Chondrocyte (in vitro differentiated cells): ENCODE results near the gene SPATA22. TPM values are rescaled to one million over a fixed set of nuclear protein-coding genes. Genes with fewer than 3 reads are reported as not detected.

Experiments
- DNase-seq: peaks from one replicate; pipeline ENCODE4 v3.0.0; 2021; ENCODE audit warnings: mixed read lengths, low spot score
- H3K27ac Mint-ChIP-seq: one replicate; pipeline ENCODE4 v1.8.0; 2021; ENCODE audit warnings: mild to moderate bottlenecking, moderate library complexity, mixed read lengths; ENCODE audit not compliant: unreplicated experiment
- H3K27me3 Mint-ChIP-seq: 2 replicates; pipeline ENCODE4 v1.8.0; 2021; ENCODE audit warnings: low read depth, mixed read lengths
- H3K36me3 Mint-ChIP-seq: 2 replicates; pipeline ENCODE4 v1.8.0; 2021; ENCODE audit warnings: low read depth, mixed read lengths
- H3K4me1 Mint-ChIP-seq: 2 replicates; pipeline ENCODE4 v1.8.0; 2021; ENCODE audit warnings: low read depth, mild to moderate bottlenecking, mixed read lengths
- H3K4me3 Mint-ChIP-seq: one replicate; pipeline ENCODE4 v1.8.0; 2021; ENCODE audit warnings: mild to moderate bottlenecking, moderate library complexity, mixed read lengths; ENCODE audit not compliant: unreplicated experiment
- H3K9me3 Mint-ChIP-seq: 2 replicates; pipeline ENCODE4 v1.8.0; 2021; ENCODE audit warnings: low read depth, mixed read lengths
- total RNA-seq: library from RNA; stranded (reverse); gene quantifications from 3 replicates; pipeline ENCODE4 v1.2.1, GENCODE V29; 2021
- TF ChIP-seq, protein P1 (sequence below): fragments of 200-600 bp; sonication (generic); IDR thresholded peaks from 2 replicates; pipeline ENCODE4 v1.5.0; 2021; ENCODE audit warnings: antibody characterized with exemption, mild to moderate bottlenecking, moderate library complexity

SPATA22 gene
- total RNA-seq, 1 donor from 2014 or later = not detected

DNA sequence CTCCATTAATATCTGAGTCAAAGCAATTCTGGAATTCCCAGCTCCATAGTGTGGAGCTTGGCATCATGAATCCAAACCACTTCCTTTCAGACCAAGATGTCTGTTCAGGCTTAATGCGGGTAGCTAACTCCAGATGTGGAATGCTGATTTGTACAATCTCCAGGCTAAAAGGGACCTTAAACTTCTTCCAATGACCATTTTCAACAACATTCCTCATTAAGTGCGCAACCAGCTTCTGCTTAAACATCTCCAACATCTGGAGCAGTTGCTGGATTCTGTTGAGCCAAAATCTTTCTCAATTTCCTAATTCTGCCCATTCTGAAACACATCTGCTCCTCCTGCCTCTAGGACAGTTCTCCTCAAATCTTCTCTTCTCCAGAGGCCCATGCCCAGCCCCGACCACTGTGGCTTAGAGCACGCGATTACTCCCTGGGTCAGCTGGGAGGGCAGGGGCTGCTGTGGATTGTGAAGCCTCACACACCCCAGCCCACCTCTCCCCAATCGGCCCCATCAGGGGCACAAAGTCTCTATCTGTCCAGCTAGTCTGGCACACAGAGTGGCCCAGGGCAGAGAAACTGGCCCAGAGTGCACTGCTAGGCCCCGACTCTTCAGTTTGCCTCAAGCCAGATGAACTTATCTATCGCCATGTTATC, 40.4 kb upstream of the SPATA22 start:
- Mint-ChIP-seq H3K4me3 (no peak overlapping the region), H3K27ac (no peak overlapping the region), H3K4me1 (peaks cover 13% of the 10 kb centered on the region), H3K9me3 (peaks cover 6% of the 10 kb centered on the region), H3K36me3 (no peaks in the 10 kb centered on the region), H3K27me3 (peaks cover 11% of the 10 kb centered on the region)
- TF ChIP-seq, protein P1, sequence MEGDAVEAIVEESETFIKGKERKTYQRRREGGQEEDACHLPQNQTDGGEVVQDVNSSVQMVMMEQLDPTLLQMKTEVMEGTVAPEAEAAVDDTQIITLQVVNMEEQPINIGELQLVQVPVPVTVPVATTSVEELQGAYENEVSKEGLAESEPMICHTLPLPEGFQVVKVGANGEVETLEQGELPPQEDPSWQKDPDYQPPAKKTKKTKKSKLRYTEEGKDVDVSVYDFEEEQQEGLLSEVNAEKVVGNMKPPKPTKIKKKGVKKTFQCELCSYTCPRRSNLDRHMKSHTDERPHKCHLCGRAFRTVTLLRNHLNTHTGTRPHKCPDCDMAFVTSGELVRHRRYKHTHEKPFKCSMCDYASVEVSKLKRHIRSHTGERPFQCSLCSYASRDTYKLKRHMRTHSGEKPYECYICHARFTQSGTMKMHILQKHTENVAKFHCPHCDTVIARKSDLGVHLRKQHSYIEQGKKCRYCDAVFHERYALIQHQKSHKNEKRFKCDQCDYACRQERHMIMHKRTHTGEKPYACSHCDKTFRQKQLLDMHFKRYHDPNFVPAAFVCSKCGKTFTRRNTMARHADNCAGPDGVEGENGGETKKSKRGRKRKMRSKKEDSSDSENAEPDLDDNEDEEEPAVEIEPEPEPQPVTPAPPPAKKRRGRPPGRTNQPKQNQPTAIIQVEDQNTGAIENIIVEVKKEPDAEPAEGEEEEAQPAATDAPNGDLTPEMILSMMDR = no peak
- DNase-seq = no peak

DNA sequence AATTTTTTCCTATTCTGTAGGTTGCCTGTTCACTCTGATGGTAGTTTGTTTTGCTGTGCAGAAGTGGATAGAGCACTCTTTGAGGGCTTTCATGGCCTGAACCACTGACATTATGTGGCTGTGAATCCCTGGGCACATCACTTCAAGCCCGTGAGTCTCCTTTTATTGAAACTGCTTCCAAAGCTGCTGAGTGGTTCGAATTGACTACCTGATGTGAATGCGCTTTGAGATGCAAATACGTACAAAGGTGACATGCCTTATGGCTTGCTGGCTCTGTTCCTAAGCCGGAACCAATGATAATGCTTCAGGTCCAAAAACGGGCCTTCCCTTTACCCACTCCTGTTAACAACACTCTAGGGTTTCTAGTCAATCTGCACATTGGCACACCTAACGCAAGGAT, 38.5 kb upstream of the SPATA22 start:
- Mint-ChIP-seq H3K4me3 (no peak overlapping the region), H3K36me3 (no peaks in the 10 kb centered on the region), H3K27me3 (peaks cover 7% of the 10 kb centered on the region), H3K4me1 (peaks cover 13% of the 10 kb centered on the region), H3K9me3 (peaks cover 6% of the 10 kb centered on the region), H3K27ac (no peak overlapping the region)
- DNase-seq = no peak
- TF ChIP-seq, protein P1 = no peak

DNA sequence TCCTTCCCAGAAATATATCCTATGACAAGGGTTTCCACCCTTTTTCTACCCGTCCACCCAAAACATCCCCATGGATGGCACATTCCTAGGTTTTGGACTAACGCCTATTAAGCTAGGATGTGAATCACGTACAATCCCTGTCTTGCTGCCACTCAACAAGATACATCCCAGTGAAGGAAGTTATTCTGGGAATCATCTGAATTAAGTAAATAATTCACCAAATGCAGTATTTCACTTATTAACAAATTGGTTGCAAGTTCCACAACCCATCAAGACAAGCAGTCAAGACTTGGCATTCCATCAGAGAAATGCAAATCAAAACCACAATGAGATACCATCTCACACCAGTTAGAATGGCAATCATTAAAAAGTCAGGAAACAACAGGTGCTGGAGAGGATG, 36.2 kb upstream of the SPATA22 start:
- no peak overlapping the region for H3K4me3 Mint-ChIP-seq
- peaks cover 8% of the 10 kb centered on the region for H3K4me1 Mint-ChIP-seq
- H3K27ac Mint-ChIP-seq = no peak overlapping the region
- peaks cover 5% of the 10 kb centered on the region for H3K27me3 Mint-ChIP-seq
- no peak for DNase-seq
- H3K36me3 Mint-ChIP-seq = no peaks in the 10 kb centered on the region
- TF ChIP-seq, protein P1 = no peak
- peaks cover 6% of the 10 kb centered on the region for H3K9me3 Mint-ChIP-seq

DNA sequence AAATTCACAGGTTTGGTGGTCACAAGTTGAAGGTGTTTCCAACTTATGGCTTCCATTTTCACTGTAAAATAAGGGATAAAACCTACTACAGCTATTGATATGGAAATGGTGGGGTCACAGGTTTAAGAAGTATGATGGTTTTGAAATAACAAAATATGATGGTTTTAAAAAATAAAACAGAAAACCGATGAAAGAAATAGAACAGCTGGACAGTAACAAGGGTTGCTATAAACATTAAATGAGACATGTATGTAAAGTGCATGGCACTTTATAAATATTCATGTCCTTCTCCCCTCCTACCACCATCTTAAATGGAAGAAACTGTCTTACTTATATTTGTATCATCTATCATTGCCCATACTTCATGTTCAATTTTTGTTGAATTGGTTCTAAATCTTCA, 35.5 kb upstream of the SPATA22 start:
- Mint-ChIP-seq H3K4me3 (no peak overlapping the region), H3K4me1 (peaks cover 7% of the 10 kb centered on the region), H3K27me3 (peaks cover 4% of the 10 kb centered on the region), H3K9me3 (peaks cover 6% of the 10 kb centered on the region), H3K27ac (no peak overlapping the region), H3K36me3 (no peaks in the 10 kb centered on the region)
- TF ChIP-seq, protein P1 = no peak
- DNase-seq = no peak

DNA sequence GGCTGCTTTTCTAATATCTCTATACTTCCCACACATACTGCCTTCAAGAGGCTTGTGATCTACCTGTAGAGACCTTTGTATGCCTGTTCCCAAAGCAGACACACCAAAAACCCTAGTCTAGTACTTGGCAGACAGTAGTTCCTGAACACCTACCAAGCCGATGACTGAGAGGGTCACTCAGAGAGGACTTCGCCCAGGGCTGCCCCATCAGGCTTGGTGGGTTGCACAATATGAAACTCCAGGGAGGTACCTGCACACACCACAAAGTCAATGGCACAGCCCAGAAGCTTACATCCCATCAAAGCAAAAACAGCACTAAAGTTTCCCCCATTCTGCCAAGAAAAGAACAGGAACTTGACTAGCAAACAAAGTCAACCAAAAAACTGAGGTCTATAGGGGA, 34.4 kb upstream of the SPATA22 start:
- TF ChIP-seq, protein P1 = no peak
- peaks cover 8% of the 10 kb centered on the region for H3K9me3 Mint-ChIP-seq
- H3K27ac Mint-ChIP-seq = no peak overlapping the region
- DNase-seq = no peak
- no peaks in the 10 kb centered on the region for H3K36me3 Mint-ChIP-seq
- peaks cover 2% of the 10 kb centered on the region for H3K27me3 Mint-ChIP-seq
- H3K4me3 Mint-ChIP-seq = no peak overlapping the region
- peaks cover 7% of the 10 kb centered on the region for H3K4me1 Mint-ChIP-seq
